Neural cell (in vitro differentiated cells): ENCODE data around the gene CDIP1. TPM values are rescaled to one million over a fixed set of nuclear protein-coding genes. Genes with fewer than 3 reads are reported as not detected.

Experiments
- H2AFZ ChIP-seq: fragments of 200-600, 300-800 bp; sonication (generic), shearing (Covaris generic); 2 replicates; pipeline ENCODE4 v1.6.0; 2014; ENCODE audit warnings: low read depth, mild to moderate bottlenecking, antibody characterized with exemption, low read length, moderate library complexity
- H3F3A ChIP-seq: fragments of 200-600 bp; shearing (Covaris generic); 2 replicates; pipeline ENCODE4 v1.6.1; 2016; ENCODE audit warnings: mild to moderate bottlenecking, moderate library complexity, mixed read lengths, antibody characterized with exemption, low read length; ENCODE audit not compliant: insufficient read depth, poor library complexity, severe bottlenecking
- H3K27ac ChIP-seq: fragments of 200-600, 300-800 bp; sonication (generic), shearing (Covaris generic); 2 replicates; pipeline ENCODE4 v1.5.1; 2014; ENCODE audit warnings: mild to moderate bottlenecking, low read length, moderate library complexity
- H3K27me3 ChIP-seq: fragments of 300-800, 200-600 bp; sonication (generic), shearing (Covaris generic); 2 replicates; pipeline ENCODE4 v1.6.0; 2014; ENCODE audit warnings: mild to moderate bottlenecking, low read depth, low read length, moderate library complexity; ENCODE audit not compliant: insufficient read depth
- H3K36me3 ChIP-seq: fragments of 300-800, 200-600 bp; sonication (generic), shearing (Covaris generic); 2 replicates; pipeline ENCODE4 v1.5.1; 2014; ENCODE audit warnings: mild to moderate bottlenecking, antibody characterized with exemption, low read length, moderate library complexity; ENCODE audit not compliant: insufficient read depth
- H3K4me2 ChIP-seq: fragments of 300-800, 200-600 bp; sonication (generic), shearing (Covaris generic); 2 replicates; pipeline ENCODE4 v1.6.0; 2014; ENCODE audit warnings: mild to moderate bottlenecking, low read length
- H3K4me3 ChIP-seq: fragments of 300-800, 200-600 bp; sonication (generic), shearing (Covaris generic); 2 replicates; pipeline ENCODE4 v1.5.1; 2014; ENCODE audit warnings: mild to moderate bottlenecking, low read length, moderate library complexity
- H3K79me2 ChIP-seq: fragments of 200-600 bp; shearing (Covaris generic); replicated peaks from 2 replicates; pipeline ENCODE4 v1.6.0; 2014; ENCODE audit warnings: mild to moderate bottlenecking, low read length, moderate library complexity; ENCODE audit not compliant: insufficient read depth
- H3K9ac ChIP-seq: fragments of 300-800, 200-600 bp; sonication (generic), shearing (Covaris generic); 2 replicates; pipeline ENCODE4 v1.6.1; 2016; ENCODE audit warnings: mild to moderate bottlenecking, low read length, mixed read lengths
- H3K9me2 ChIP-seq: fragments of 200-600 bp; shearing (Covaris generic); 2 replicates; pipeline ENCODE4 v1.6.1; 2016; ENCODE audit warnings: mild to moderate bottlenecking, low read length, mixed read lengths; ENCODE audit not compliant: insufficient read depth
- H3K9me3 ChIP-seq: fragments of 200-600, 300-800 bp; sonication (generic), shearing (Covaris generic); 2 replicates; pipeline ENCODE4 v1.6.1; 2016; ENCODE audit warnings: mild to moderate bottlenecking, mixed run types, low read length, moderate library complexity, mixed read lengths
- H4K20me1 ChIP-seq: fragments of 200-600 bp; shearing (Covaris generic); 2 replicates; pipeline ENCODE4 v1.6.1; 2016; ENCODE audit warnings: mild to moderate bottlenecking, mixed run types; ENCODE audit not compliant: insufficient read depth
- CTCF ChIP-seq: fragments of 450-650 bp; IDR thresholded peaks from 2 replicates; pipeline ENCODE4 v1.5.1; 2014; ENCODE audit warnings: antibody characterized with exemption, mild to moderate bottlenecking, moderate library complexity; ENCODE audit not compliant: poor library complexity, severe bottlenecking
- EP300 ChIP-seq: fragments of 450-650 bp; conservative IDR thresholded peaks from 2 replicates; pipeline ENCODE4 v1.6.1; 2014; ENCODE audit warnings: antibody characterized with exemption, mild to moderate bottlenecking, moderate library complexity; ENCODE audit not compliant: poor library complexity, severe bottlenecking
- EZH2 ChIP-seq: fragments of 200-600, 300-800 bp; shearing (Covaris generic), sonication (generic); IDR thresholded peaks from 2 replicates; pipeline ENCODE4 v1.6.1; 2014; ENCODE audit warnings: antibody characterized with exemption, low read length, borderline replicate concordance, mild to moderate bottlenecking; ENCODE audit not compliant: insufficient read depth, poor library complexity, severe bottlenecking
- MXI1 ChIP-seq: fragments of 450-650 bp; conservative IDR thresholded peaks from 2 replicates; pipeline ENCODE4 v1.6.1; 2014; ENCODE audit warnings: antibody characterized with exemption, mild to moderate bottlenecking; ENCODE audit not compliant: poor library complexity, severe bottlenecking
- POLR2AphosphoS5 ChIP-seq: IDR thresholded peaks from 2 replicates; pipeline ENCODE4 v1.6.1; 2012
- RAD21 ChIP-seq: fragments of 450-650 bp; conservative IDR thresholded peaks from 2 replicates; pipeline ENCODE4 v1.6.1; 2014; ENCODE audit warnings: antibody characterized with exemption, mild to moderate bottlenecking, moderate library complexity
- REST ChIP-seq: IDR thresholded peaks from 2 replicates; pipeline ENCODE4 v1.6.1; 2012; ENCODE audit warnings: borderline replicate concordance
- SMC3 ChIP-seq: fragments of 450-650 bp; conservative IDR thresholded peaks from 2 replicates; pipeline ENCODE4 v1.6.1; 2014; ENCODE audit warnings: antibody characterized with exemption, mild to moderate bottlenecking, moderate library complexity; ENCODE audit not compliant: poor library complexity
- TAF1 ChIP-seq: IDR thresholded peaks from 2 replicates; pipeline ENCODE4 v1.6.1; 2012; ENCODE audit warnings: low read depth
- polyA plus RNA-seq: library from polyadenylated mRNA; depleted of rRNA; stranded (reverse); fragments of >200 nt; gene quantifications from 2 replicates; pipeline ENCODE4 v1.2.3, GENCODE V29; 2014

The CDIP1 gene
- polyA plus RNA-seq, 1 donor from 2014 or later, result 16.4 TPM

- H3K36me3 ChIP-seq, result no peaks in the 10 kb centered on the region
- peaks cover 2% of the 10 kb centered on the region for H3K27me3 ChIP-seq
- H3K9ac ChIP-seq, result no peak overlapping the region
Measured at GRCh38 chr16:4468972-4469371, 69.6 kb downstream of the CDIP1 start.

GRCh38 chr16:4467916-4468315, 70.7 kb downstream of the CDIP1 start:
- no peak overlapping the region for H3K27ac ChIP-seq
- H3K4me2 ChIP-seq, result no peak overlapping the region
- H3K9ac ChIP-seq, result no peak overlapping the region
- H3K27me3 ChIP-seq, result no peaks in the 10 kb centered on the region
- H3K9me3 ChIP-seq, result no peaks in the 10 kb centered on the region
- no peaks in the 10 kb centered on the region for H3K9me2 ChIP-seq
- no peaks in the 10 kb centered on the region for H4K20me1 ChIP-seq
- H3K36me3 ChIP-seq, result no peaks in the 10 kb centered on the region
- no peak overlapping the region for H2AFZ ChIP-seq
- H3F3A ChIP-seq, result no peaks in the 10 kb centered on the region
- no peak overlapping the region for H3K4me3 ChIP-seq
- H3K79me2 ChIP-seq, result no peaks in the 10 kb centered on the region
- TF ChIP-seq SMC3 (no peak), CTCF (no peak), REST (no peak), MXI1 (no peak), TAF1 (no peak), EP300 (no peak), RAD21 (no peak)

More at GRCh38 chr16:4468972-4469371, 69.6 kb downstream of the CDIP1 start:
- H3K4me3 ChIP-seq, result no peak overlapping the region
- H4K20me1 ChIP-seq, result no peaks in the 10 kb centered on the region
- no peak overlapping the region for H3K27ac ChIP-seq
- no peaks in the 10 kb centered on the region for H3K9me2 ChIP-seq
- no peak overlapping the region for H2AFZ ChIP-seq
- H3K9me3 ChIP-seq, result no peaks in the 10 kb centered on the region
- no peaks in the 10 kb centered on the region for H3K79me2 ChIP-seq
- TF ChIP-seq CTCF, result no peak
- TF ChIP-seq EZH2, result no peak
- no peak for TF ChIP-seq MXI1
- no peak for TF ChIP-seq REST
- no peak for TF ChIP-seq POLR2AphosphoS5
- TF ChIP-seq RAD21, result no peak
- TF ChIP-seq EP300, result no peak
- TF ChIP-seq TAF1, result no peak
- no peak for TF ChIP-seq SMC3
- no peaks in the 10 kb centered on the region for H3F3A ChIP-seq
- H3K4me2 ChIP-seq, result no peak overlapping the region
